Effector memory CD8-positive, alpha-beta T cell (primary cell): Measurements from ENCODE around the gene SPATA22.
A peak's percentile ranks its signal among the peaks of the same experiment; 100 is the strongest.
"Not testable (repeated sequence)": the region's sequence is repeated elsewhere in the genome, so short reads cannot be mapped to it uniquely, and the experiment has no call there.

ENCODE experiments used
- ATAC-seq: fragments of 150-1000 bp; cut with Tn5 transposase; replicated peaks from 2 replicates; pipeline ENCODE4 v1.10.0; 2021; ENCODE audit warnings: mild to moderate bottlenecking, moderate library complexity
- DNase-seq, 3 experiments: peaks; one replicate each; pipeline ENCODE4 v3.0.0; 2021
- H3K27ac Mint-ChIP-seq, 2 donors: one replicate each; pipeline ENCODE4 v1.8.0; 2022; ENCODE audit warnings: mild to moderate bottlenecking in 2 of 2, mixed read lengths in 2 of 2, moderate library complexity in 2 of 2
- H3K27me3 Mint-ChIP-seq, 2 donors: one replicate each; pipeline ENCODE4 v1.8.0; 2022; ENCODE audit warnings: mixed read lengths in 2 of 2
- H3K36me3 Mint-ChIP-seq: one replicate; pipeline ENCODE4 v1.8.0; 2022; ENCODE audit warnings: mild to moderate bottlenecking, moderate library complexity, mixed read lengths; ENCODE audit not compliant: insufficient read depth
- H3K4me1 Mint-ChIP-seq, 2 donors: one replicate each; pipeline ENCODE4 v1.8.0; 2022; ENCODE audit warnings: low read depth in 2 of 2, mixed read lengths in 2 of 2
- H3K4me3 Mint-ChIP-seq, 2 donors: one replicate each; pipeline ENCODE4 v1.8.0; 2022; ENCODE audit warnings: mild to moderate bottlenecking in 2 of 2, mixed read lengths in 2 of 2, moderate library complexity in 2 of 2
- H3K9me3 Mint-ChIP-seq, 2 donors: one replicate each; pipeline ENCODE4 v1.8.0; 2022; ENCODE audit warnings: mixed read lengths in 2 of 2

The SPATA22 gene

DNA sequence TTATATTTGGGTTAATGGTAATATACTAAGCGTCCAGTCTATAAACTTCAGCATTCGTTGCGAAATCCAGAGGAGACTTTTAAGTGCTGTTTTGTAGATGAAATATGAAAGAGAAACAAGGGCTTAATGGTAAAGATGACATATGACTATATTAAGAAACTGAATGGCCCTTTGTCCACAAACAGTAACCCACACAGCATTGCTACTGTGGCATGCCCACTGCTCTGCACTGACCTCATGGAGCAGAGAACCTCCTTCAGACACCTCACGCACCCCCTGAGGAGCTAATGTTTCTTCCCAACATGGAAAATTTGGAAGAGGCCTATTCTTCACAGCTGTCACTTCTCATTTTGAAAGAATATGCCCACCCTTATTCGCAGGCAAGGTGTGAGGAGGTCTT is 30.8 kb upstream of the SPATA22 start:
- Mint-ChIP-seq H3K27me3 (peaks cover 11 to 43% of the 10 kb centered on the region in 2 donors), H3K27ac (no peak overlapping the region), H3K4me1 (no peaks in the 10 kb centered on the region), H3K36me3 (no peaks in the 10 kb centered on the region), H3K9me3 (no peaks in the 10 kb centered on the region), H3K4me3 (no peak overlapping the region)
- DNase-seq (no peak), ATAC-seq (no peak)

- no peak for DNase-seq
- no peak for ATAC-seq
- Mint-ChIP-seq H3K4me1 (no peaks in the 10 kb centered on the region), H3K27me3 (peaks cover 8 to 37% of the 10 kb centered on the region in 2 donors), H3K36me3 (no peaks in the 10 kb centered on the region), H3K27ac (no peak overlapping the region), H3K4me3 (no peak overlapping the region), H3K9me3 (no peaks in the 10 kb centered on the region)
Observed at GRCh38 chr17:3501344-3501743, 29.7 kb upstream of the SPATA22 start.

DNA sequence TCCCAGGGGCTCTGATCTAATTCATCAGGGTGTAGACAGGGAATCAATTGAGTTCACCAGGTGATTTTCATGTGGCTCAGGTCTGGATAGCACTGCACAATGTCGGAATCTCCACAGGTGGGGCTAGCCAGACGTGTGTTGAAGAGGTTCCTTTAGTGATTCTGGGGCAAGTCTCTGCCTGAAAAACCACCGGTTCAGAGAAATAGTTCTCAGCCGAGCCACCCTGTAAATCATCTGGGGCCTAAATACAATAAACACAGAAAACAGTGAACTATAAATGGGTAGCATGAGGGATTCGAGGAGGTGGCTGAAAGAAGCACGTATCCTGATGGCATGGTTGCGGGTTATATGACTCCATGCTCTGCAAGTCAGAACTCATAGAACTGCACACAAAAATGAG is 25.5 kb upstream of the SPATA22 start:
- Mint-ChIP-seq H3K36me3 (no peaks in the 10 kb centered on the region), H3K4me3 (no peak overlapping the region), H3K4me1 (no peaks in the 10 kb centered on the region), H3K27me3 (peaks cover 21 to 57% of the 10 kb centered on the region in 2 donors), H3K9me3 (no peaks in the 10 kb centered on the region), H3K27ac (no peak overlapping the region)
- ATAC-seq (no peak), DNase-seq (no peak)

DNA sequence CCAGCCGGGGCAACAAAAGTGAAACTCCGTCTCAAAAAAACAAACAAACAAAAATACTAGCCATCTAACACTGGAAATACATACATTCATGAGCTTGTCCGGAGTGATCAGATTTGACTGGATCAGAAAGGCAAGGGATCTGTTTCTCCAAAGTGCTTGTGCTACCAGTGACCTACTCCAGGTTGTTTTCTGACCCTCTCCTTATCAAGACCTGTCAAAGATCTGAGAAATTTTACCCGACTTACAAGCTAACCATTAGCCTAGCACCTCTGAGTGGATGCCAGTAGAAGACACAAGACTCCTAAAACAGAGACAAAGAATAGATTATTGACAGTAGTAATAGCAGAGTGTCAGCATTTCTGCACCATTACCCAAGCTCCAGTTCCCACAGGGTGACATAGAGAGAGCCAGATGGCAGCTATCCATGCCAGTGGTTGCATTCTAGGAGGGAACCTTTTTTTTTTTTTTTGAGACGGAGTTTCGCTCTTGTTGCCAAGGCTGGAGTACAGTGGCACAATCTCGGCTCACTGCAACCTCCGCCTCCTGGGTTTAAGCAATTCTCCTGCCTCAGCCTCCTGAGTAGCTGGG is 14.0 kb upstream of the SPATA22 start:
- ATAC-seq = no peak
- no peak for DNase-seq
- Mint-ChIP-seq H3K36me3 (no peaks in the 10 kb centered on the region), H3K9me3 (no peaks in the 10 kb centered on the region), H3K4me3 (no peak overlapping the region), H3K27me3 (peaks cover 48 to 59% of the 10 kb centered on the region in 2 donors), H3K27ac (no peak overlapping the region), H3K4me1 (no peaks in the 10 kb centered on the region)

- no peaks in the 10 kb centered on the region for H3K4me1 Mint-ChIP-seq
- no peak for DNase-seq
- no peaks in the 10 kb centered on the region for H3K36me3 Mint-ChIP-seq
- no peak overlapping the region for H3K4me3 Mint-ChIP-seq
- H3K27me3 Mint-ChIP-seq = peaks cover 51 to 57% of the 10 kb centered on the region in 2 donors
- H3K27ac Mint-ChIP-seq = no peak overlapping the region
- H3K9me3 Mint-ChIP-seq = no peaks in the 10 kb centered on the region
- ATAC-seq = no peak
Observed at GRCh38 chr17:3482852-3483251, 11.2 kb upstream of the SPATA22 start.

- peaks cover 3 to 6% of the 10 kb centered on the region in 2 donors for H3K4me1 Mint-ChIP-seq
- no peak overlapping the region for H3K4me3 Mint-ChIP-seq
- no peak for DNase-seq
- H3K27me3 Mint-ChIP-seq = peaks cover 32% of the 10 kb centered on the region in 2 donors
- ATAC-seq = no peak
- no peaks in the 10 kb centered on the region for H3K9me3 Mint-ChIP-seq
- no peaks in the 10 kb centered on the region for H3K36me3 Mint-ChIP-seq
- H3K27ac Mint-ChIP-seq = no peak overlapping the region
Observed at GRCh38 chr17:3479988-3480387, 8.4 kb upstream of the SPATA22 start.

GRCh38 chr17:3475812-3476610 is 4.4 kb upstream of the SPATA22 start, which contains the start of gene ASPA:
ASPA (plus strand) TSS chr17:3475997; CDS start chr17:3476160, 163 bp downstream.
- ATAC-seq (no peak), DNase-seq (no peak)
- Mint-ChIP-seq H3K4me1 (peaks cover 3 to 6% of the 10 kb centered on the region in 2 donors), H3K9me3 (no peaks in the 10 kb centered on the region), H3K4me3 (peak within 1 kb of the TSS in 1 of 2 donors; percentile 59), H3K27ac (no peak within 1 kb of the TSS), H3K36me3 (no peaks in the 10 kb centered on the region), H3K27me3 (peaks cover 18% of the 10 kb centered on the region in 2 donors)

GRCh38 chr17:3475251-3475685 is 3.6 kb upstream of the SPATA22 start:
- H3K36me3 Mint-ChIP-seq = no peaks in the 10 kb centered on the region
- DNase-seq (no peak), ATAC-seq (no peak)
- peaks cover 19 to 21% of the 10 kb centered on the region in 2 donors for H3K27me3 Mint-ChIP-seq
- H3K4me1 Mint-ChIP-seq = peaks cover 3 to 6% of the 10 kb centered on the region in 2 donors
- H3K4me3 Mint-ChIP-seq = no peak overlapping the region
- H3K9me3 Mint-ChIP-seq = no peaks in the 10 kb centered on the region
- no peak overlapping the region for H3K27ac Mint-ChIP-seq

- H3K4me1 Mint-ChIP-seq = peaks cover 3 to 6% of the 10 kb centered on the region in 2 donors
- no peak for DNase-seq
- ATAC-seq = no peak
- H3K36me3 Mint-ChIP-seq = no peaks in the 10 kb centered on the region
- peaks cover 16 to 20% of the 10 kb centered on the region in 2 donors for H3K27me3 Mint-ChIP-seq
- no peaks in the 10 kb centered on the region for H3K9me3 Mint-ChIP-seq
- H3K27ac Mint-ChIP-seq = no peak overlapping the region
- no peak overlapping the region for H3K4me3 Mint-ChIP-seq
Observed at GRCh38 chr17:3474212-3474611, 2.6 kb upstream of the SPATA22 start.

GRCh38 chr17:3472137-3472536 is 518 bp upstream of the SPATA22 start:
- DNase-seq (no peak), ATAC-seq (no peak)
- Mint-ChIP-seq H3K27me3 (peaks cover 10 to 16% of the 10 kb centered on the region in 2 donors), H3K4me3 (no peak overlapping the region), H3K27ac (no peak overlapping the region), H3K4me1 (peaks cover 3 to 6% of the 10 kb centered on the region in 2 donors), H3K9me3 (no peaks in the 10 kb centered on the region), H3K36me3 (no peaks in the 10 kb centered on the region)

DNA sequence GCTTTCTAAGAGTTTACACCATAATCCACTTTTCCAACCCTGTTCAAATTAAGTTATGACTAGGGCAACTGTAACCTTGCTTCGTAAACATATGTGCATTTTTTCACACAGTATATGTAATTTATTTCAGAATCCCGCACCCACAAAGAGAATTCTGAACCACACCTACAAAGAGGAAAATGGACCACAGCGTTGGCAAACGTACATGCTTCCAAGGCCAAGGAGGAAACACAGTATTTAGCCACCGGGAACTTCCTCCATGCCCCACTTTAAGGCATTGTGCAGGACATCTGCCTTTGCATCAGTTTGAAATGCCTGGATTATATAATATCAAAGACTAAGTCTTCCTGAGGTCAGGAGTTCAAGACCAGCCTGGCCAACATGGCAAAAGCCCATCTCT is 2.1 kb downstream of the SPATA22 start:
- ATAC-seq (no peak), DNase-seq (no peak)
- H3K9me3 Mint-ChIP-seq = no peaks in the 10 kb centered on the region
- no peaks in the 10 kb centered on the region for H3K4me1 Mint-ChIP-seq
- no peaks in the 10 kb centered on the region for H3K36me3 Mint-ChIP-seq
- no peak overlapping the region for H3K4me3 Mint-ChIP-seq
- H3K27me3 Mint-ChIP-seq = peaks cover 10 to 22% of the 10 kb centered on the region in 2 donors
- no peak overlapping the region for H3K27ac Mint-ChIP-seq

DNA sequence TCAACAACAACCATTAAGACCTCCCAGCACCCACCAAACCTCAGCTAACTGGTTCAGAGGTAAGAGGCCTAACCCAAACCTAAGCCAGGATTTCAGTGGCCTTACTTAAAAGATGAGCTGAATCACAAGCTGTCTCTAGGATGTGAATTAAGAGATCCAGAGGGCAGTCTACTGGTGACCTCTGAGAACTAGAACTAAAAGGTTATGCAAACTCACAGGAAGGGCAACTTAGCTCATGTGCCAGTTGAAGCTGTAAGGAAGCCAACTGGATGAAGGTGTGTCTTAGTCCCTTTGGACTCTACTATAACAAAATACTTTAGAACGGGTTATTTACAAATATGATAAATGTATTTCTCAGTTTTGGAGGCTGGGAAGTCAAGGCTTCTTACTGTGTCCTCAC is 5.3 kb downstream of the SPATA22 start:
- not testable (repeated sequence) for H3K36me3 Mint-ChIP-seq, DNase-seq, H3K27ac Mint-ChIP-seq, ATAC-seq, H3K9me3 Mint-ChIP-seq, H3K4me3 Mint-ChIP-seq, H3K4me1 Mint-ChIP-seq
- peaks cover 10 to 22% of the 10 kb centered on the region in 2 donors for H3K27me3 Mint-ChIP-seq

DNA sequence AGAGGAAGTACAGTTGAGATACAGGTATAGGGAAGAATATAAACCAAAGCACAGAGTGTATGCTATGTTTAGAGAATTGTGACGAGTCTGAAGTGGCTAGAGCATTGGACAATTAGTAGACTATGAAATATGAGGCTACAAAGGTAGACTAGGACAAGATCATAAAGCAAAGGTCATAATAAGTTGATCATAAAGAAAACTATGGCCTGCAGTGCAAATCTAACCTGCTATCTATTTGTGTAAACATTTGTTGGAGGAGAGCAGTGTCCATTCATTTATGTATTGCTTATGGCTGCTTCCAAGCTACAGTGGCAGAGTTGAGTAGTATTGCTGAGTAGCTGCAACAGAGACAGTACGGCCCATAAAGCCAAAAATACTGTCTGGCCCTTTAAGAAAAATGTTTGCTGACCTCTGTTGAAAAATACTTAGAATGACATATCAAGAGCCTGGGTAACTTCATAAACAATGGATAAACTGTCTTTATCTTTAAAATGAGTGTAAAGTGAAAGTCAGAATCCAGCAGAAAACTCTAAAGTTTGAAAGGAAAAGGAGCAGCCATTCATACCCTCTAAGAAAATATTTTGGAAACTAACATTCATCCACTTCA is 23.5 kb downstream of the SPATA22 start:
- Mint-ChIP-seq H3K27me3 (peaks cover 28 to 29% of the 10 kb centered on the region in 2 donors), H3K4me3 (no peak overlapping the region), H3K36me3 (no peaks in the 10 kb centered on the region), H3K4me1 (no peaks in the 10 kb centered on the region), H3K27ac (no peak overlapping the region), H3K9me3 (no peaks in the 10 kb centered on the region)
- no peak for DNase-seq
- no peak for ATAC-seq

DNA sequence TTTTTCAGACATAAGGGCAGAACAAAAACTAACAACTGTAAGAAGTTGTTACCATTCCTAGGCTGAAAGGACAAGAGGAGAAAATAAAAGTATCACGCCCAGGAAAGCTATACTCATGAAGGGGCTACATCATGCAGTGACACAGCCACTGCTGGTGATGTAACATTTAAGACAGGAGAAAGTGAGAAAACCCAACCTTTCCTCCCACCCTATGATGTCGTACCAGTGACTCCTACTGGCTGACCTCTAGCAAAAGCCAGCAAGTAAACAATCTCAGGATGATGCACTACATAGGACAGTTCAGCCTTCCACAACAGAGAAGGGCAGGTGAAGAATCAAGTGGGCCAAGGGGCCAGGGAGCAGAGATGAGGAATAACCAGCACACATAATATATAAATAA is 24.0 kb downstream of the SPATA22 start:
- Mint-ChIP-seq H3K36me3 (no peaks in the 10 kb centered on the region), H3K4me3 (no peak overlapping the region), H3K4me1 (no peaks in the 10 kb centered on the region), H3K27me3 (peaks cover 28 to 31% of the 10 kb centered on the region in 2 donors), H3K27ac (no peak overlapping the region), H3K9me3 (no peaks in the 10 kb centered on the region)
- DNase-seq (no peak), ATAC-seq (no peak)
